ENCODE data around the gene CRYGD. TPM values are rescaled to one million over a fixed set of nuclear protein-coding genes. Genes with fewer than 3 reads are reported as not detected.
"Not testable (repeated sequence)": the region's sequence is repeated elsewhere in the genome, so short reads cannot be mapped to it uniquely, and the experiment has no call there.

Gene CRYGD
- total RNA-seq, 1 experiment from 2014 or later = not detected

DNA sequence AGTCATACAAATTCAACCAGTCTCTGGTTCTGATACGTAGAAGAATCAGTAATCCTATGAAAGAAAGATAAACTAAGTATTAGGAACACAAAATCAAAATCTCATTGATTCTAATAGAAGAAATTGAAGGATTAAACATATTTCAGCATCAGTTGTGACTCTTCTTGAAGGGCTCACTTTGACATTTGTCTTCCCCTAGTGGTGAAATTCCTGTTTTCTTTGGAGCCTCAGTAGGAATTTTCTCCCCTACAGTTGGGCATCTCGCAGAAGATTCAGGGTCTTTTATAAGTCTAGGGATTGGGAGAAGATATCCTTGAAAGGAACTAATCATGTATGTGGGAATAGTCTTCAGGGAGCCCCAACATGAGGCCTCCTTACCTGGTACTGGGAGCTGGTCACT is 24.5 kb upstream of the CRYGD start:
- Histone ChIP-seq H3K79me2 (ENCODE audit: low read length) (no peaks in the 10 kb centered on the region), H3K4me1 (ENCODE audit: low read length) (no peaks in the 10 kb centered on the region), H3K27me3 (ENCODE audit: low read length) (no peaks in the 10 kb centered on the region), H3K9me2 (replicated peaks; ENCODE audit: insufficient read depth, low read length) (no peaks in the 10 kb centered on the region), H3K27ac (ENCODE audit: low read length) (no peak overlapping the region), H4K20me1 (ENCODE audit: insufficient read depth, low read depth, low read length) (no peaks in the 10 kb centered on the region), H3K36me3 (ENCODE audit: insufficient read depth, low read length) (no peaks in the 10 kb centered on the region), H3K9ac (ENCODE audit: low read length) (no peak overlapping the region), H3K9me3 (ENCODE audit: low read length) (no peaks in the 10 kb centered on the region), H2AFZ (ENCODE audit: low read length) (no peak overlapping the region), H3K4me3 (ENCODE audit: low read length) (no peak overlapping the region), H3K4me2 (ENCODE audit: low read depth, low read length, poor library complexity, severe bottlenecking) (no peak overlapping the region)
- no peak for DNase-seq

- H3K4me1 ChIP-seq (ENCODE audit: low read length) = no peaks in the 10 kb centered on the region
- no peak overlapping the region for H2AFZ ChIP-seq (ENCODE audit: low read length)
- no peaks in the 10 kb centered on the region for H3K9me2 ChIP-seq (replicated peaks; ENCODE audit: insufficient read depth, low read length)
- no peaks in the 10 kb centered on the region for H4K20me1 ChIP-seq (ENCODE audit: insufficient read depth, low read depth, low read length)
- H3K9ac ChIP-seq (ENCODE audit: low read length) = no peak overlapping the region
- H3K27ac ChIP-seq (ENCODE audit: low read length) = no peak overlapping the region
- H3K36me3 ChIP-seq (ENCODE audit: insufficient read depth, low read length) = no peaks in the 10 kb centered on the region
- H3K9me3 ChIP-seq (ENCODE audit: low read length) = no peaks in the 10 kb centered on the region
- H3K79me2 ChIP-seq (ENCODE audit: low read length) = no peaks in the 10 kb centered on the region
- no peak overlapping the region for H3K4me3 ChIP-seq (ENCODE audit: low read length)
- H3K4me2 ChIP-seq (ENCODE audit: low read depth, low read length, poor library complexity, severe bottlenecking) = no peak overlapping the region
- no peak for DNase-seq
- H3K27me3 ChIP-seq (ENCODE audit: low read length) = no peaks in the 10 kb centered on the region
These were observed 23.4 kb upstream of the CRYGD start for GRCh38 chr2:208147759-208148158.

- H3K36me3 ChIP-seq (ENCODE audit: insufficient read depth, low read length) = no peaks in the 10 kb centered on the region
- no peak overlapping the region for H3K4me2 ChIP-seq (ENCODE audit: low read depth, low read length, poor library complexity, severe bottlenecking)
- H3K4me1 ChIP-seq (ENCODE audit: low read length) = no peaks in the 10 kb centered on the region
- no peaks in the 10 kb centered on the region for H3K9me2 ChIP-seq (replicated peaks; ENCODE audit: insufficient read depth, low read length)
- no peak overlapping the region for H2AFZ ChIP-seq (ENCODE audit: low read length)
- H3K79me2 ChIP-seq (ENCODE audit: low read length) = no peaks in the 10 kb centered on the region
- DNase-seq = no peak
- H4K20me1 ChIP-seq (ENCODE audit: insufficient read depth, low read depth, low read length) = no peaks in the 10 kb centered on the region
- no peaks in the 10 kb centered on the region for H3K27me3 ChIP-seq (ENCODE audit: low read length)
- H3K27ac ChIP-seq (ENCODE audit: low read length) = no peak overlapping the region
- H3K9me3 ChIP-seq (ENCODE audit: low read length) = no peaks in the 10 kb centered on the region
- no peak overlapping the region for H3K9ac ChIP-seq (ENCODE audit: low read length)
- H3K4me3 ChIP-seq (ENCODE audit: low read length) = no peak overlapping the region
These were observed 22.7 kb upstream of the CRYGD start for GRCh38 chr2:208147008-208147407.

DNA sequence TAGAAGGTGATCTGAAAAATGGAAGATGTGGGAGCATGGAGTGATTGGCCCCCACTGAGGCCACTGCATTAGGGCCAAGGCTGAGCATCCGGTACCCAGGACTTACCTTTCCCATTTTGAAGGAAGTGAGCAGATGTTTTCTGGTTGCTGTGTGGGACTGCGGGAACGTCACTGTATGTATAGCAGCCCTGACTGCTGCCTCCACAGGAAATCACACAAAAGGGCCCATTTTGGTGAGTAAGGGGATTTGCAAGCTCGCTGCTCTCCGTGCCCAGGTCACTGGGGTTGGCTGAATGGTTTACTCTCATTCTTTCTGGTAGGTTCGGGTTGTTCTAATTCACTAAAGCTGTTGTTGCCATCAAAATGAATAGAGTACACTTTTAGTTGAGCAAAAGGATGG is 21.7 kb upstream of the CRYGD start, which contains the start of gene CRYGB:
TSS of gene CRYGB (minus strand) at position 153 of the 400 bp plus-strand sequence. CDS start at position 115, 38 bp downstream.
- Histone ChIP-seq H3K9me2 (replicated peaks; ENCODE audit: insufficient read depth, low read length) (no peaks in the 10 kb centered on the region), H3K9me3 (ENCODE audit: low read length) (no peaks in the 10 kb centered on the region), H3K9ac (ENCODE audit: low read length) (no peak within 1 kb of the TSS)

DNA sequence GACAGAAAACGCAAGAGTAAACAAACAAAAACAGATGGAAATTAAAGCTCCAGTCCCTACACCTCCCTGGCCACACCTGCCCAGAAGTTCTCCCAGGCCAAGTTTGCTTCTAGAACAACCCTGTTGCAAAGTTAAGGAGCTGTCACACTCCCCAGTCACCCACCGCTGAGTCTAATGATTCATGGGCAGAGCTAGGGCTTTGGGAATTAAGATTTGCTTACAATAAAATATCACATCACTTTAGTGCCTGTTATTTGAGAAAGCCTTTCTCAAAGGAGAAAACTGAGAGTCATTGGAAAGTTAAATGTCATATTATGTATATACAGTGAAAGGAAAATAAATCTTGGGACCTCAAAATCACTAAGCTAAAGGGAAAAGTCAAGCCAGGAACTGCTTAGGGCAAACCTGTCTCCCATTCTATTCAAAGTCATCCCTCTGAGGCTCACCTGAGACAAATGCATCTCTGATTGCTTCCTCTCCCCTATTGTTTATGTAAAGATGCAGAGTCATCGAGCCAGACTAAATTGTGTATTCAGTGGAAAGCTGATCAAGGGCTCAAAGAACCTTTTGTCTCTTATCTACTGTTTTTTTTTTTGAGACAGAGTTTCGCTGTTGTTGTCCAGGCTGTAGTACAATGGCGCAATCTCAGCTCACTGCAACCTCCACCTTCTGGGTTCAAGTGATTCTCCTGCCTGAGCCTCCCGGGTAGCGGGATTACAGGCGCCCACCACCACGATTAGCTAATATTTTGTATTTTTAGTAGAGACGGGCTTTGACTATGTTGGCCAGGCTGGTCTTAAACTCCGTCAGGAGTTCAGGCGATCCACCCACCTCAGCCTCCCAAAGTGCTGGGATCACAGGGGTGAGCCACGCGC is 18.8 kb upstream of the CRYGD start:
- Histone ChIP-seq H3K4me3 (ENCODE audit: low read length) (no peak overlapping the region), H3K27me3 (ENCODE audit: low read length) (no peaks in the 10 kb centered on the region), H3K9ac (ENCODE audit: low read length) (no peak overlapping the region), H3K27ac (ENCODE audit: low read length) (no peak overlapping the region), H2AFZ (ENCODE audit: low read length) (no peak overlapping the region), H3K4me2 (ENCODE audit: low read depth, low read length, poor library complexity, severe bottlenecking) (no peak overlapping the region), H3K9me2 (replicated peaks; ENCODE audit: insufficient read depth, low read length) (no peaks in the 10 kb centered on the region), H3K4me1 (ENCODE audit: low read length) (no peaks in the 10 kb centered on the region), H4K20me1 (ENCODE audit: insufficient read depth, low read depth, low read length) (no peaks in the 10 kb centered on the region), H3K9me3 (ENCODE audit: low read length) (no peaks in the 10 kb centered on the region), H3K79me2 (ENCODE audit: low read length) (no peaks in the 10 kb centered on the region), H3K36me3 (ENCODE audit: insufficient read depth, low read length) (no peaks in the 10 kb centered on the region)
- DNase-seq = no peak

More for the DNA sequence above, 21.7 kb upstream of the CRYGD start, which contains the start of gene CRYGB:
- Histone ChIP-seq H2AFZ (ENCODE audit: low read length) (no peak within 1 kb of the TSS), H3K4me3 (ENCODE audit: low read length) (no peak within 1 kb of the TSS), H3K4me2 (ENCODE audit: low read depth, low read length, poor library complexity, severe bottlenecking) (no peak within 1 kb of the TSS), H3K79me2 (ENCODE audit: low read length) (no peaks in the 10 kb centered on the region), H4K20me1 (ENCODE audit: insufficient read depth, low read depth, low read length) (no peaks in the 10 kb centered on the region), H3K27me3 (ENCODE audit: low read length) (no peaks in the 10 kb centered on the region), H3K4me1 (ENCODE audit: low read length) (no peaks in the 10 kb centered on the region), H3K36me3 (ENCODE audit: insufficient read depth, low read length) (no peaks in the 10 kb centered on the region), H3K27ac (ENCODE audit: low read length) (no peak within 1 kb of the TSS)
- DNase-seq = no peak

GRCh38 chr2:208142240-208142924 is 18.1 kb upstream of the CRYGD start:
- H3K27ac ChIP-seq (ENCODE audit: low read length) = no peak overlapping the region
- no peak overlapping the region for H3K4me2 ChIP-seq (ENCODE audit: low read depth, low read length, poor library complexity, severe bottlenecking)
- no peak for DNase-seq
- H3K9ac ChIP-seq (ENCODE audit: low read length) = no peak overlapping the region
- H3K27me3 ChIP-seq (ENCODE audit: low read length) = no peaks in the 10 kb centered on the region
- no peaks in the 10 kb centered on the region for H3K36me3 ChIP-seq (ENCODE audit: insufficient read depth, low read length)
- H3K9me3 ChIP-seq (ENCODE audit: low read length) = no peaks in the 10 kb centered on the region
- no peak overlapping the region for H3K4me3 ChIP-seq (ENCODE audit: low read length)
- no peaks in the 10 kb centered on the region for H3K79me2 ChIP-seq (ENCODE audit: low read length)
- no peaks in the 10 kb centered on the region for H4K20me1 ChIP-seq (ENCODE audit: insufficient read depth, low read depth, low read length)
- H3K9me2 ChIP-seq (replicated peaks; ENCODE audit: insufficient read depth, low read length) = no peaks in the 10 kb centered on the region
- no peak overlapping the region for H2AFZ ChIP-seq (ENCODE audit: low read length)
- H3K4me1 ChIP-seq (ENCODE audit: low read length) = no peaks in the 10 kb centered on the region

DNA sequence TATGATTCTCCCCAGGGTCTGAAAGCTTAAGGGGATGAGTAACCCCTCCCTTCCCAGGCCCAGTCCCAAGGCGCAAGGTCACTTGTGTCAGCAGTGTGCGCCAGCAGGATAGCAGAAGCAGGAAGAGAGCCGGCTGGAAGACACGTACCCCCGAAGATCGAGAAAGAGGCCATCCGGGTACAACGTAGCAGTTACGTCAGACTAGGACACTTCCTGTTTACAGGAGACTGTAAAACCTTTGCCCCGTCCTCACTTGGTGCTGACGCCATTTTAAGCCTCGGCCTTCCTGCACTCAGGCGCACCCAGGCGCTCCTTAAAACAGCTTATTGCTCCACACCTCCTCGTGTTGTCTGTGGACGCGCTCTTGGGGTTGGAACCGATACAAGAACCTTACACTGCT is 15.1 kb upstream of the CRYGD start:
- Histone ChIP-seq H3K27ac (ENCODE audit: low read length) (no peak overlapping the region), H3K4me3 (ENCODE audit: low read length) (no peak overlapping the region), H2AFZ (ENCODE audit: low read length) (no peak overlapping the region), H3K36me3 (ENCODE audit: insufficient read depth, low read length) (no peaks in the 10 kb centered on the region), H3K9ac (ENCODE audit: low read length) (no peak overlapping the region), H3K4me2 (ENCODE audit: low read depth, low read length, poor library complexity, severe bottlenecking) (no peak overlapping the region), H3K27me3 (ENCODE audit: low read length) (no peaks in the 10 kb centered on the region), H4K20me1 (ENCODE audit: insufficient read depth, low read depth, low read length) (no peaks in the 10 kb centered on the region), H3K9me2 (replicated peaks; ENCODE audit: insufficient read depth, low read length) (no peaks in the 10 kb centered on the region), H3K79me2 (ENCODE audit: low read length) (no peaks in the 10 kb centered on the region), H3K9me3 (ENCODE audit: low read length) (no peaks in the 10 kb centered on the region), H3K4me1 (ENCODE audit: low read length) (no peaks in the 10 kb centered on the region)
- DNase-seq = no peak

GRCh38 chr2:208138334-208138733 is 14.0 kb upstream of the CRYGD start:
- not testable (repeated sequence) for DNase-seq; H3K9me3 ChIP-seq (ENCODE audit: low read length); H3K9me2 ChIP-seq (replicated peaks; ENCODE audit: insufficient read depth, low read length)

More at GRCh38 chr2:208138334-208138733, 14.0 kb upstream of the CRYGD start:
- H3K9ac ChIP-seq (ENCODE audit: low read length); H3K36me3 ChIP-seq (ENCODE audit: insufficient read depth, low read length); H2AFZ ChIP-seq (ENCODE audit: low read length); H3K4me2 ChIP-seq (ENCODE audit: low read depth, low read length, poor library complexity, severe bottlenecking); H3K79me2 ChIP-seq (ENCODE audit: low read length); H3K27ac ChIP-seq (ENCODE audit: low read length); H3K27me3 ChIP-seq (ENCODE audit: low read length); H3K4me1 ChIP-seq (ENCODE audit: low read length); H4K20me1 ChIP-seq (ENCODE audit: insufficient read depth, low read depth, low read length); H3K4me3 ChIP-seq (ENCODE audit: low read length): not testable (repeated sequence)
